Measurements from ENCODE around the gene PLXNB2. TPM values are rescaled to one million over a fixed set of nuclear protein-coding genes. Genes with fewer than 3 reads are reported as not detected.

PLXNB2 gene
- total and polyA plus RNA-seq, 4 donors: 123 to 310 (median 173) TPM

GRCh38 chr22:50262973-50263617 lies 44.4 kb downstream of the PLXNB2 start:
- Histone ChIP-seq H3K27ac (ENCODE audit: low read depth in 1 of 2, low read length in 1 of 2) (no peak overlapping the region), H3K9ac (ENCODE audit: insufficient read depth in 1 of 2, low read length in 2 of 2) (no peak overlapping the region), H3K36me3 (ENCODE audit: control insufficient read depth in 4 of 4, insufficient read depth in 4 of 4, low read length in 4 of 4) (peaks cover 0 to 2% (median 0%) of the 10 kb centered on the region in 4 donors), H3K4me1 (ENCODE audit: control insufficient read depth in 5 of 5, insufficient read depth in 5 of 5, low read length in 5 of 5) (peaks cover 0 to 19% (median 6%) of the 10 kb centered on the region in 5 donors), H3K27me3 (ENCODE audit: control insufficient read depth in 3 of 3, insufficient read depth in 3 of 3, low read length in 2 of 3) (no peaks in the 10 kb centered on the region), H3K4me3 (no peak overlapping the region), H3K9me3 (ENCODE audit: control insufficient read depth in 4 of 4, insufficient read depth in 3 of 4, low read length in 3 of 4) (no peaks in the 10 kb centered on the region)
- no peak for TF ChIP-seq CTCF (IDR thresholded peaks at IDR 0.05; ENCODE audit: control extremely low read depth, extremely low read depth)
- DNase-seq: no peak
- no peak for ATAC-seq (ENCODE audit: insufficient read depth, low FRiP score)
- 65 to 73% methylated on average over 9 of the region's 9 CpGs for WGBS, 2 donors

DNA sequence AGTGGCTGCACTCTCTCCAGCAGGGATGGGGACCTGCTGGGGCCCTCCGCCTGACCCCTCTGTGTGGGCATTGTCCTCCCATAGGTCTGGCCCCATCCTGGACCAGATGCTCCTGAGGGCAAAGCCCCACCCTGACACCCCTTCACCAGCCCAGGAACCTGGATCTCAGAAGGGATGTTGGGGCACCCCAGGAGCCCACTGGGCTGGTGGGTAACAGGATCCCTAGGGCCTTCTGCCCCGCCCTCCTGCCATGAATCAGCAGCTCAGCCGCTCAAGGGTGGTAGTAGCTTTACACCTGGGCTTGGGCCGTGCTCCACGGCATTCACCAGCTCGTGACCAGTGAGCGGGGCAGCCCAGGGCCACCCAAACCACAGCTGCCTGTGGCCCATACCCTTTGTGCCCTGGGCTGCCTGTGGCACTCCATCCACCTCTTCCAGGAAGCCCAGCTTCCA lies 45.0 kb downstream of the PLXNB2 start:
- no peak overlapping the region for H3K9ac ChIP-seq (ENCODE audit: insufficient read depth in 1 of 2, low read length in 2 of 2)
- no peak overlapping the region for H3K4me3 ChIP-seq
- peaks cover 0 to 17% (median 6%) of the 10 kb centered on the region in 5 donors for H3K4me1 ChIP-seq (ENCODE audit: control insufficient read depth in 5 of 5, insufficient read depth in 5 of 5, low read length in 5 of 5)
- whole genome bisulfite sequencing, 2 donors: 25 to 60% methylated on average over 7 of the region's 7 CpGs
- H3K36me3 ChIP-seq (ENCODE audit: control insufficient read depth in 4 of 4, insufficient read depth in 4 of 4, low read length in 4 of 4): peaks cover 0 to 2% (median 0%) of the 10 kb centered on the region in 4 donors
- no peaks in the 10 kb centered on the region for H3K9me3 ChIP-seq (ENCODE audit: control insufficient read depth in 4 of 4, insufficient read depth in 3 of 4, low read length in 3 of 4)
- ATAC-seq (ENCODE audit: insufficient read depth, low FRiP score) (no peak), DNase-seq (no peak)
- no peak for TF ChIP-seq CTCF (IDR thresholded peaks at IDR 0.05; ENCODE audit: control extremely low read depth, extremely low read depth)
- no peaks in the 10 kb centered on the region for H3K27me3 ChIP-seq (ENCODE audit: control insufficient read depth in 3 of 3, insufficient read depth in 3 of 3, low read length in 2 of 3)
- no peak overlapping the region for H3K27ac ChIP-seq (ENCODE audit: low read depth in 1 of 2, low read length in 1 of 2)

DNA sequence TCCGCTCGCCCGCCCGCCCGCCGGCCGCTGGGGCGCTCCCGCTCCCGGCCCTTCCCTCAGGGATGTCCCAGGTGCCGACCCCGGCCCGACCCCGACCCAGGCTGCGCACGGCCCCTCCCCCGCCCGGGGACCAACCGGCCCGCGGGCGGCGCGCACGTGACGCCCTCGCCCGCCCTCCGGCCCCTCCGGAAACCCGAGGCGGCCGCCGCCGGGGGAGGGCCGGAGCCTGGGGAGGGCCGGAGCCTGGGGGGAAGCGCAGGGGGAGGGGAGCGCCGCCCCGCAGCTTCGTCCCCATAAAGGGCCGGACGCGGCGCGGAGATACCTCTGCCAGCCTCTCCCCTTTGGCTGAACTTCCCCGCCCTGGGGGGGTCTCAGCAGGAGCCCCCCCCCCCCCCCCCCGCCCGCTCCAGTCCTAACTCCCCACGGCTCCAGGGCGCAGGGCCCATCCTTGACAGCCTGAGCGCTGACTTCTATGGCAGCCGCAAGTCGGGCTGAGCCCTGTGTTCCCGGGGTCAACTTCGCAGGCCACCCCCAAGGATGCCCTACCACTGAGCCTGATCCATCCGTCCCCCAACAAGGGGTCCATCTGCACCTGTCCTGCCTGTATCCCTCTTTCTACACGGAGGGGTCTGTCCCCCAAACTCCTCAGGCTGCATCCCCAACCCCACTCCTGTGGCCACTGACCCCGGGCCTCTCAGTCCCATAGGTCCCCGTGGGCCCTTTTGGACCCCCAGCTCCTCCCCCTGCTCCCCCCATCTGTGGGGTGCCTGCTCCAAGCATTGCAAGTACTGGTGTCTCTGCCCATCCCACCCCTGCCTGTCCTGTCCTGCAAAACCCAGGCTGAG lies 45.6 kb downstream of the PLXNB2 start, which contains the start of gene MAPK12:
MAPK12 (minus strand) TSS at position 69 of the 845 bp plus-strand sequence. CDS start 174 bp downstream, outside the sequence.
- Histone ChIP-seq H3K27me3 (ENCODE audit: control insufficient read depth in 3 of 3, insufficient read depth in 3 of 3, low read length in 2 of 3) (no peaks in the 10 kb centered on the region), H3K9me3 (ENCODE audit: control insufficient read depth in 4 of 4, insufficient read depth in 3 of 4, low read length in 3 of 4) (no peaks in the 10 kb centered on the region), H3K27ac (ENCODE audit: low read depth in 1 of 2, low read length in 1 of 2) (peak within 1 kb of the TSS; percentile 49 to 61), H3K4me3 (peak within 1 kb of the TSS; percentile 72), H3K4me1 (ENCODE audit: control insufficient read depth in 5 of 5, insufficient read depth in 5 of 5, low read length in 5 of 5) (peaks cover 0 to 16% (median 6%) of the 10 kb centered on the region in 5 donors), H3K36me3 (ENCODE audit: control insufficient read depth in 4 of 4, insufficient read depth in 4 of 4, low read length in 4 of 4) (peaks cover 0 to 5% (median 0%) of the 10 kb centered on the region in 4 donors), H3K9ac (ENCODE audit: insufficient read depth in 1 of 2, low read length in 2 of 2) (no peak within 1 kb of the TSS)
- DNase-seq (peak; percentile 32 to 77 (median 49)), ATAC-seq (ENCODE audit: insufficient read depth, low FRiP score) (no peak)
- WGBS, 2 donors: 3 to 9% methylated on average over 13 to 61 of the region's 61 CpGs
- no peak for TF ChIP-seq CTCF (IDR thresholded peaks at IDR 0.05; ENCODE audit: control extremely low read depth, extremely low read depth)
